Brain microvascular endothelial cell (primary cell): ENCODE measurements around the gene MYG1.
"Not testable (repeated sequence)": the region's sequence is repeated elsewhere in the genome, so short reads cannot be mapped to it uniquely, and the experiment has no call there.

Experiments
- DNase-seq: peaks from one replicate; pipeline ENCODE4 v3.0.0-alpha.2; 2020
- H3K27ac ChIP-seq: fragments of 250-450 bp; sonication (Bioruptor Pico); 2 replicates; pipeline ENCODE4 v1.5.1; 2020; ENCODE audit warnings: mild to moderate bottlenecking, moderate library complexity
- H3K27me3 ChIP-seq: fragments of 250-450 bp; sonication (Bioruptor Pico); replicated peaks from 2 replicates; pipeline ENCODE4 v1.5.1; 2020; ENCODE audit warnings: mild to moderate bottlenecking
- H3K36me3 ChIP-seq: fragments of 250-450 bp; sonication (Bioruptor Pico); replicated peaks from 2 replicates; pipeline ENCODE4 v1.5.1; 2020; ENCODE audit warnings: mild to moderate bottlenecking
- H3K4me3 ChIP-seq: 2 replicates; pipeline ENCODE4 v1.5.1; 2011; ENCODE audit warnings: low read depth, mild to moderate bottlenecking, control low read depth, low read length, moderate library complexity
- CTCF ChIP-seq: IDR thresholded peaks from 2 replicates; pipeline ENCODE4 v1.5.1; 2011; ENCODE audit warnings: low read depth, mild to moderate bottlenecking, moderate library complexity, low read length, control low read depth, inconsistent platforms; ENCODE audit errors: missing control alignments
- in situ Hi-C: cut with HindIII; loops from 2 replicates; pipeline ENCODE4 v1.10.0; 2017; ENCODE audit warnings: low sequenced_read_pairs, low pct_ligation_motif_present

The MYG1 gene

GRCh38 chr12:53289891-53290290, 9.6 kb upstream of the MYG1 start:
- H3K27ac ChIP-seq: peak overlapping the region; percentile 37

GRCh38 chr12:53290661-53291060, 8.8 kb upstream of the MYG1 start:
- peak; percentile 4 for TF ChIP-seq CTCF
- DNase-seq: peak; percentile 32
- no peaks in the 10 kb centered on the region for H3K27me3 ChIP-seq
- H3K36me3 ChIP-seq: no peaks in the 10 kb centered on the region
- peak overlapping the region; percentile 65 for H3K27ac ChIP-seq
- in situ Hi-C loops: no loop called here
- no peak overlapping the region for H3K4me3 ChIP-seq

More at GRCh38 chr12:53289891-53290290, 9.6 kb upstream of the MYG1 start:
- DNase-seq: no peak
- no peaks in the 10 kb centered on the region for H3K27me3 ChIP-seq
- in situ Hi-C loops: no loop called here
- TF ChIP-seq CTCF: no peak
- no peak overlapping the region for H3K4me3 ChIP-seq
- H3K36me3 ChIP-seq: no peaks in the 10 kb centered on the region

GRCh38 chr12:53292426-53292825, 7.1 kb upstream of the MYG1 start:
- H3K36me3 ChIP-seq: no peaks in the 10 kb centered on the region
- DNase-seq: no peak
- no peak for TF ChIP-seq CTCF
- H3K27ac ChIP-seq: no peak overlapping the region
- H3K27me3 ChIP-seq: no peaks in the 10 kb centered on the region
- no peak overlapping the region for H3K4me3 ChIP-seq
- in situ Hi-C loops: no loop called here

GRCh38 chr12:53295070-53295890, 4.2 kb upstream of the MYG1 start, which contains the start of gene PFDN5:
TSS of gene PFDN5 (plus strand) at chr12:53295542. CDS start at chr12:53295568, 26 bp downstream.
- peak; percentile 89 for DNase-seq
- TF ChIP-seq CTCF: peak; percentile 33
- in situ Hi-C loops: no loop called here
- Histone ChIP-seq H3K27me3 (no peaks in the 10 kb centered on the region), H3K4me3 (peak within 1 kb of the TSS; percentile 95), H3K36me3 (peaks cover 3% of the 10 kb centered on the region), H3K27ac (peak within 1 kb of the TSS; percentile 81)

GRCh38 chr12:53295891-53296219, 3.6 kb upstream of the MYG1 start:
- peak overlapping the region; percentile 95 for H3K4me3 ChIP-seq
- H3K27ac ChIP-seq: peak overlapping the region; percentile 81
- peaks cover 3% of the 10 kb centered on the region for H3K36me3 ChIP-seq
- H3K27me3 ChIP-seq: no peaks in the 10 kb centered on the region
- TF ChIP-seq CTCF: no peak
- in situ Hi-C loops: no loop called here
- no peak for DNase-seq

- in situ Hi-C loops, H3K27me3 ChIP-seq, H3K36me3 ChIP-seq, DNase-seq, H3K4me3 ChIP-seq: not testable (repeated sequence)
- peak overlapping the region; percentile 85 for H3K27ac ChIP-seq
Measured at GRCh38 chr12:53297106-53297505, 2.4 kb upstream of the MYG1 start.
